Measurements from ENCODE around the gene STXBP1.
A peak's percentile ranks its signal among the peaks of the same experiment; 100 is the strongest.
"Not testable (repeated sequence)": the region's sequence is repeated elsewhere in the genome, so short reads cannot be mapped to it uniquely, and the experiment has no call there.

STXBP1 gene

GRCh38 chr9:127587966-127588365 is 24.1 kb upstream of the STXBP1 start:
- peaks cover 2% of the 10 kb centered on the region for H3K36me3 Mint-ChIP-seq (ENCODE audit: low read depth)
- peaks cover 22% of the 10 kb centered on the region for H3K27me3 Mint-ChIP-seq (ENCODE audit: low read depth)
- H3K4me3 Mint-ChIP-seq = no peak overlapping the region
- H3K9me3 Mint-ChIP-seq = no peaks in the 10 kb centered on the region
- peaks cover 9% of the 10 kb centered on the region for H3K4me1 Mint-ChIP-seq (ENCODE audit: low read depth)
- H3K27ac Mint-ChIP-seq = no peak overlapping the region

- Mint-ChIP-seq H3K9me3 (no peaks in the 10 kb centered on the region), H3K4me1 (ENCODE audit: low read depth) (peaks cover 4% of the 10 kb centered on the region), H3K36me3 (ENCODE audit: low read depth) (no peaks in the 10 kb centered on the region), H3K27me3 (ENCODE audit: low read depth) (peaks cover 22% of the 10 kb centered on the region), H3K27ac (no peak overlapping the region), H3K4me3 (no peak overlapping the region)
These were observed 23.2 kb upstream of the STXBP1 start for GRCh38 chr9:127588740-127589506.

GRCh38 chr9:127589955-127590370 is 22.1 kb upstream of the STXBP1 start:
- no peak overlapping the region for H3K4me3 Mint-ChIP-seq
- H3K27ac Mint-ChIP-seq = no peak overlapping the region
- H3K36me3 Mint-ChIP-seq (ENCODE audit: low read depth) = no peaks in the 10 kb centered on the region
- peaks cover 4% of the 10 kb centered on the region for H3K4me1 Mint-ChIP-seq (ENCODE audit: low read depth)
- H3K9me3 Mint-ChIP-seq = no peaks in the 10 kb centered on the region
- peaks cover 22% of the 10 kb centered on the region for H3K27me3 Mint-ChIP-seq (ENCODE audit: low read depth)

- H3K27me3 Mint-ChIP-seq (ENCODE audit: low read depth) = no peaks in the 10 kb centered on the region
- H3K36me3 Mint-ChIP-seq (ENCODE audit: low read depth) = no peaks in the 10 kb centered on the region
- no peaks in the 10 kb centered on the region for H3K9me3 Mint-ChIP-seq
- no peaks in the 10 kb centered on the region for H3K4me1 Mint-ChIP-seq (ENCODE audit: low read depth)
- no peak overlapping the region for H3K4me3 Mint-ChIP-seq
- no peak overlapping the region for H3K27ac Mint-ChIP-seq
These were observed 16.5 kb upstream of the STXBP1 start for GRCh38 chr9:127595611-127596010.

GRCh38 chr9:127598839-127599549 is 13.1 kb upstream of the STXBP1 start:
- no peaks in the 10 kb centered on the region for H3K4me1 Mint-ChIP-seq (ENCODE audit: low read depth)
- H3K27ac Mint-ChIP-seq = no peak overlapping the region
- H3K9me3 Mint-ChIP-seq = no peaks in the 10 kb centered on the region
- H3K27me3 Mint-ChIP-seq (ENCODE audit: low read depth) = no peaks in the 10 kb centered on the region
- no peaks in the 10 kb centered on the region for H3K36me3 Mint-ChIP-seq (ENCODE audit: low read depth)
- H3K4me3 Mint-ChIP-seq = no peak overlapping the region

- Mint-ChIP-seq H3K36me3 (ENCODE audit: low read depth) (no peaks in the 10 kb centered on the region), H3K4me3 (no peak overlapping the region), H3K27ac (no peak overlapping the region), H3K4me1 (ENCODE audit: low read depth) (no peaks in the 10 kb centered on the region), H3K9me3 (no peaks in the 10 kb centered on the region), H3K27me3 (ENCODE audit: low read depth) (no peaks in the 10 kb centered on the region)
These were observed 12.6 kb upstream of the STXBP1 start for GRCh38 chr9:127599550-127599891.

- no peaks in the 10 kb centered on the region for H3K9me3 Mint-ChIP-seq
- H3K4me3 Mint-ChIP-seq = no peak overlapping the region
- no peak overlapping the region for H3K27ac Mint-ChIP-seq
- H3K36me3 Mint-ChIP-seq (ENCODE audit: low read depth) = no peaks in the 10 kb centered on the region
- peaks cover 5% of the 10 kb centered on the region for H3K27me3 Mint-ChIP-seq (ENCODE audit: low read depth)
- no peaks in the 10 kb centered on the region for H3K4me1 Mint-ChIP-seq (ENCODE audit: low read depth)
These were observed 8.9 kb upstream of the STXBP1 start for GRCh38 chr9:127603226-127603625.

- Mint-ChIP-seq H3K36me3 (ENCODE audit: low read depth) (no peaks in the 10 kb centered on the region), H3K27ac (no peak overlapping the region), H3K27me3 (ENCODE audit: low read depth) (peaks cover 22% of the 10 kb centered on the region), H3K4me3 (no peak overlapping the region), H3K9me3 (no peaks in the 10 kb centered on the region), H3K4me1 (ENCODE audit: low read depth) (peaks cover 5% of the 10 kb centered on the region)
These were observed 6.0 kb upstream of the STXBP1 start for GRCh38 chr9:127606043-127606442.

- Mint-ChIP-seq H3K4me3 (peak overlapping the region; percentile 82), H3K36me3 (ENCODE audit: low read depth) (no peaks in the 10 kb centered on the region), H3K4me1 (ENCODE audit: low read depth) (peaks cover 13% of the 10 kb centered on the region), H3K27me3 (ENCODE audit: low read depth) (peaks cover 30% of the 10 kb centered on the region), H3K27ac (peak overlapping the region; percentile 55), H3K9me3 (no peaks in the 10 kb centered on the region)
These were observed 3.7 kb upstream of the STXBP1 start for GRCh38 chr9:127608104-127608966.

GRCh38 chr9:127611603-127611898 is 526 bp upstream of the STXBP1 start:
- H3K4me1 Mint-ChIP-seq (ENCODE audit: low read depth) = peaks cover 21% of the 10 kb centered on the region
- no peaks in the 10 kb centered on the region for H3K9me3 Mint-ChIP-seq
- H3K36me3 Mint-ChIP-seq (ENCODE audit: low read depth) = no peaks in the 10 kb centered on the region
- peaks cover 49% of the 10 kb centered on the region for H3K27me3 Mint-ChIP-seq (ENCODE audit: low read depth)
- H3K27ac Mint-ChIP-seq = peak overlapping the region; percentile 77
- peak overlapping the region; percentile 96 for H3K4me3 Mint-ChIP-seq

- Mint-ChIP-seq H3K4me1 (ENCODE audit: low read depth) (peaks cover 21% of the 10 kb centered on the region), H3K4me3 (peak overlapping the region; percentile 87), H3K27ac (peak overlapping the region; percentile 34), H3K9me3 (no peaks in the 10 kb centered on the region), H3K36me3 (ENCODE audit: low read depth) (no peaks in the 10 kb centered on the region), H3K27me3 (ENCODE audit: low read depth) (peaks cover 45% of the 10 kb centered on the region)
These were observed 984 bp downstream of the STXBP1 start for GRCh38 chr9:127612939-127613582.

- Mint-ChIP-seq H3K27ac (no peak overlapping the region), H3K36me3 (ENCODE audit: low read depth) (no peaks in the 10 kb centered on the region), H3K4me1 (ENCODE audit: low read depth) (peaks cover 20% of the 10 kb centered on the region), H3K9me3 (no peaks in the 10 kb centered on the region), H3K4me3 (peak overlapping the region; percentile 87), H3K27me3 (ENCODE audit: low read depth) (peaks cover 44% of the 10 kb centered on the region)
These were observed 1.5 kb downstream of the STXBP1 start for GRCh38 chr9:127613583-127613954.

- Mint-ChIP-seq H3K9me3 (no peaks in the 10 kb centered on the region), H3K27me3 (ENCODE audit: low read depth) (peaks cover 36% of the 10 kb centered on the region), H3K4me1 (ENCODE audit: low read depth) (peaks cover 17% of the 10 kb centered on the region), H3K36me3 (ENCODE audit: low read depth) (no peaks in the 10 kb centered on the region), H3K4me3 (no peak overlapping the region), H3K27ac (no peak overlapping the region)
These were observed 2.9 kb downstream of the STXBP1 start for GRCh38 chr9:127614961-127615360.

GRCh38 chr9:127621339-127621970 is 9.4 kb downstream of the STXBP1 start:
- not testable (repeated sequence) for H3K27ac Mint-ChIP-seq; H3K4me1 Mint-ChIP-seq (ENCODE audit: low read depth); H3K36me3 Mint-ChIP-seq (ENCODE audit: low read depth); H3K27me3 Mint-ChIP-seq (ENCODE audit: low read depth); H3K9me3 Mint-ChIP-seq; H3K4me3 Mint-ChIP-seq
